ENCODE results near the gene BHLHE23.

BHLHE23 gene

GRCh38 chr20:63025534-63026331, 19.0 kb upstream of the BHLHE23 start:
- DNase-seq (ENCODE audit: low spot score), result no peak

GRCh38 chr20:63024573-63025392, 18.0 kb upstream of the BHLHE23 start:
- DNase-seq (ENCODE audit: low spot score), result no peak

GRCh38 chr20:63023936-63024571, 17.3 kb upstream of the BHLHE23 start:
- no peak for DNase-seq (ENCODE audit: low spot score)

- no peak for DNase-seq (ENCODE audit: low spot score)
Observed at GRCh38 chr20:63023071-63023935, 16.5 kb upstream of the BHLHE23 start.

GRCh38 chr20:63022501-63022900, 15.7 kb upstream of the BHLHE23 start:
- no peak for DNase-seq (ENCODE audit: low spot score)

GRCh38 chr20:63021356-63022321, 14.9 kb upstream of the BHLHE23 start:
- no peak for DNase-seq (ENCODE audit: low spot score)

- DNase-seq (ENCODE audit: low spot score), result no peak
Observed at GRCh38 chr20:63020681-63021080, 13.9 kb upstream of the BHLHE23 start.

- no peak for DNase-seq (ENCODE audit: low spot score)
Observed at GRCh38 chr20:63017826-63018411, 11.2 kb upstream of the BHLHE23 start.

GRCh38 chr20:63017076-63017825, 10.5 kb upstream of the BHLHE23 start:
- no peak for DNase-seq (ENCODE audit: low spot score)

- no peak for DNase-seq (ENCODE audit: low spot score)
Observed at GRCh38 chr20:63016514-63017075, 9.8 kb upstream of the BHLHE23 start.

GRCh38 chr20:63015662-63016361, 9.0 kb upstream of the BHLHE23 start:
- DNase-seq (ENCODE audit: low spot score), result no peak

GRCh38 chr20:63015147-63015661, 8.4 kb upstream of the BHLHE23 start:
- DNase-seq (ENCODE audit: low spot score), result no peak

GRCh38 chr20:63014710-63015109, 7.9 kb upstream of the BHLHE23 start:
- DNase-seq (ENCODE audit: low spot score), result no peak

- DNase-seq (ENCODE audit: low spot score), result no peak
Observed at GRCh38 chr20:63014287-63014686, 7.5 kb upstream of the BHLHE23 start.

GRCh38 chr20:63013207-63013606, 6.4 kb upstream of the BHLHE23 start:
- DNase-seq (ENCODE audit: low spot score), result no peak

- DNase-seq (ENCODE audit: low spot score), result no peak
Observed at GRCh38 chr20:63011798-63012197, 5.0 kb upstream of the BHLHE23 start.

- no peak for DNase-seq (ENCODE audit: low spot score)
Observed at GRCh38 chr20:63009988-63010769, 3.4 kb upstream of the BHLHE23 start.
